ENCODE results near the gene PAFAH1B2.

PAFAH1B2 gene

DNA sequence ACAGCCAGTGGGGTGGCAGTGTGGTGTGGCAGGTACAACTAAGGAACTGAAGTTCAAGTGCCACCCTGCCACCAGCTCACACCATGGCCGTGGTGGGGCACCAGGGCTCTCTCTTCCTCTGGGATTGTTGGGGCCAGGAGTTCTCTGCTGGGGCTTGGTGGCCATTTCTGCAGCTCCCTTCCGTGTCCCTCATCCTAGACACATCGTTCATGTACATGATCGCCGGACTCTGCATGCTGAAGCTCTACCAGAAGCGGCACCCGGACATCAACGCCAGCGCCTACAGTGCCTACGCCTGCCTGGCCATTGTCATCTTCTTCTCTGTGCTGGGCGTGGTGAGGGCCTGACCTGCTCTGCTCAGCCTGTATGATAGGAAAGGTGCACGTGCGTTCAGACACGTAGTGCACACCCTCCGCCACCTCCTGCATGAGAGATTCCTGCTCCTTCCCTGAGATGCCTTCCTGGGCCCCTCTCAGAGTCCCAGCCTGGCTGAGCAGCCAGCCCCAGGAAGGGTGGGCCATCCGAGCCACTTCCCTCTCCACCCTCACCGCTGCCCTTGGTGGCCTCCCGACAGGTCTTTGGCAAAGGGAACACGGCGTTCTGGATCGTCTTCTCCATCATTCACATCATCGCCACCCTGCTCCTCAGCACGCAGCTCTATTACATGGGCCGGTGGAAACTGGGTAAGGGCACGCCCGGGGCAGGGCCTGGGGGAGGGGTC, 47.8 kb downstream of the PAFAH1B2 start:
- DNase-seq = no peak

DNA sequence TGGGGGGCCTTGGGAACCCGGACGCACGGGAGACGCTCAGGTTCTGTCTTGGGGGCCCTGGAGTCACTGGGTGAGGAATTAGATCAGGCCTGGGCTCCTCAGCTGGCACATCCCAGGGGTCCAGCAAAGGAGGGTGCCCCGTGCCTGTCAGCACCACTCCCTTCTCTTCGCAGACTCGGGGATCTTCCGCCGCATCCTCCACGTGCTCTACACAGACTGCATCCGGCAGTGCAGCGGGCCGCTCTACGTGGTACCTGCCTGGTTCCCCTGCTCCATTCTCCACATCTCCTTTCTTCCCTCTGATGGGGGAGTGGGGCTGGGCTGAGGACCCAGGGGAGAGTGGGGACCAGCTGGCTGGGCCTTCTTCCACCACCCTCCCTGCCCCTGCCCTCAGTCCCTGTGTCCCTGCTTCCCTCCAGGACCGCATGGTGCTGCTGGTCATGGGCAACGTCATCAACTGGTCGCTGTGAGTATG, 48.4 kb downstream of the PAFAH1B2 start:
- no peak for DNase-seq

DNA sequence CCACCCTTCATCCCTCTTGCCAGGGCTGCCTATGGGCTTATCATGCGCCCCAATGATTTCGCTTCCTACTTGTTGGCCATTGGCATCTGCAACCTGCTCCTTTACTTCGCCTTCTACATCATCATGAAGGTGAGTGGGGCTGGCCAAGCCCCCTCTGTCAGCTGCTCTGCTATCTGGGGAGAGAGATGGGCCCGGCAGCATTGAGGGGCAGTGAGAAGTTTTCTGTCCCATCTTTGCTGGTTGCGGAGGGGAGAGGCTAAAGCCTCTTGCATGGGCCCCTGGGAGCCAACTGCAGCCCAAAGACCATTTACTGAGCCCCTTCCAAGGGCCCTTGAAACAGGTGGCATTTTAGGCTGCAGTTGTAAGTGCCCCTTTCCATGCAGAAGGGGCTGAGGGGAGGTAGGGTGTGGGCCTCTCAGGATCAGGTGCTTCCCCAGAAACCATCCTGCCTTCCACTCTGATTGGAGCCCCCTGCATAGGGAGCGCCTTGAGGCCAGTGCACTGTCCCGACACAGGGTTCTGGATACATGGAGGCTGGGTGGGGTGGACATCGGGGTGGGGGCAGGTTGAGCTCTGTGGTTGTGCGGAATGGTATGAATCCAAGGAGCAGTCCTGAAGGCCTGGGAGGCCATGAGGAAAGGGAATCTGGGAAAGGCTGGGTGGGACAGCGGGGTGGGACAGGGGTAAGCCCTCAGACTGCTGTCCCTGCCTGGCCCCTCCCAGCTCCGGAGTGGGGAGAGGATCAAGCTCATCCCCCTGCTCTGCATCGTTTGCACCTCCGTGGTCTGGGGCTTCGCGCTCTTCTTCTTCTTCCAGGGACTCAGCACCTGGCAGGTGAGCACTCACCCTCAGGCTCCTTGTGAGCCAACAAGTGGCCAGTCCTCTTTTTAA, 49.3 kb downstream of the PAFAH1B2 start:
- DNase-seq = no peak

DNA sequence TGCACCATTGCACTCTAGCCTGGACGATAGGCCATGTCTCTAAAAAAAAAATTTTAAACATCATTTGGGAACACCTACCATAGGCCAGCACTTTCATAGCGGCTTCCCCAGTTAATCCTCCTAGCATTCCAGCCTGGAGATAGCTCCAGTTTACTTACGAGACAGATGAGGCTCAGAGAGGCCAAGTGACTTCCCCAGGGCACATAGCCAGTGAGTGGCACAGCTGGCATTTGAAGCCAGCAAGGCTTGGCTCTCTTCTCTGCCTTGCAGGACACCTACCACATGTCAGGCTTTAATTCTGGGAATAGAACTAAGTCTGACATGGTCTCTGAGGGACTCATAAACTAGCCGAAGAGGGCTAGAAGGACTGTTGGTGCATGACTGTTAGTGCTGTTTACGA, 50.2 kb downstream of the PAFAH1B2 start:
- no peak for DNase-seq

DNA sequence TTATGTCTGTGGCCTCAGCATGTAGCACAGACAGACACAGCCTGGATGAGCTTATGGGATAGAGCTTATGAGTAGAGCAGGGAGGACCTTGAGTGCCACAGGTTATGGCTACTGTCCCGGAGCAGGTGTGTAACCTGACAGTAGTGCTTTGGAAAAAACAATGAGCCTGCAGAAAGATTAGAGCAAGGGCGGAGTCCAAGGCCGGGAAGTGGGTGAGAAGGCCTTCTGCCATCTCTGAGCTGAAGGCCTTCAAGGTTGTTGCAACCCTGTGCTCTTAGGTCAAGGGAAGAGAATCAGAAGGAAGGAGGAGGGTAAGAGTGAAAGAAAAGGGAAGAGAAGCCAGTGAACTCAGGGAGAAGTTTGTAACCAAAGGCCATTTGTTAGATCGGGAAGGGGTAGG, 51.2 kb downstream of the PAFAH1B2 start:
- no peak for DNase-seq

DNA sequence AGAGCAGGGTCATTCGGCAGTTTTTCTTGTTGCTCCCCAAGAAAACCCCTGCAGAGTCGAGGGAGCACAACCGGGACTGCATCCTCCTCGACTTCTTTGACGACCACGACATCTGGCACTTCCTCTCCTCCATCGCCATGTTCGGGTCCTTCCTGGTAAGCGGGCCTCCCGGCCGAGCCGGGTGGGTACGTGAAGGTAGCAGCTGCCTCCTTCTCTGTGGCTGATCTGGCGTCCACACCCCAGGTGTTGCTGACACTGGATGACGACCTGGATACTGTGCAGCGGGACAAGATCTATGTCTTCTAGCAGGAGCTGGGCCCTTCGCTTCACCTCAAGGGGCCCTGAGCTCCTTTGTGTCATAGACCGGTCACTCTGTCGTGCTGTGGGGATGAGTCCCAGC, 51.7 kb downstream of the PAFAH1B2 start:
- DNase-seq = no peak

DNA sequence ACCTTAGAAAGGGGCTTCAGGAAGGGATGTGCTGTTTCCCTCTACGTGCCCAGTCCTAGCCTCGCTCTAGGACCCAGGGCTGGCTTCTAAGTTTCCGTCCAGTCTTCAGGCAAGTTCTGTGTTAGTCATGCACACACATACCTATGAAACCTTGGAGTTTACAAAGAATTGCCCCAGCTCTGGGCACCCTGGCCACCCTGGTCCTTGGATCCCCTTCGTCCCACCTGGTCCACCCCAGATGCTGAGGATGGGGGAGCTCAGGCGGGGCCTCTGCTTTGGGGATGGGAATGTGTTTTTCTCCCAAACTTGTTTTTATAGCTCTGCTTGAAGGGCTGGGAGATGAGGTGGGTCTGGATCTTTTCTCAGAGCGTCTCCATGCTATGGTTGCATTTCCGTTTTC, 52.9 kb downstream of the PAFAH1B2 start:
- DNase-seq = no peak

DNA sequence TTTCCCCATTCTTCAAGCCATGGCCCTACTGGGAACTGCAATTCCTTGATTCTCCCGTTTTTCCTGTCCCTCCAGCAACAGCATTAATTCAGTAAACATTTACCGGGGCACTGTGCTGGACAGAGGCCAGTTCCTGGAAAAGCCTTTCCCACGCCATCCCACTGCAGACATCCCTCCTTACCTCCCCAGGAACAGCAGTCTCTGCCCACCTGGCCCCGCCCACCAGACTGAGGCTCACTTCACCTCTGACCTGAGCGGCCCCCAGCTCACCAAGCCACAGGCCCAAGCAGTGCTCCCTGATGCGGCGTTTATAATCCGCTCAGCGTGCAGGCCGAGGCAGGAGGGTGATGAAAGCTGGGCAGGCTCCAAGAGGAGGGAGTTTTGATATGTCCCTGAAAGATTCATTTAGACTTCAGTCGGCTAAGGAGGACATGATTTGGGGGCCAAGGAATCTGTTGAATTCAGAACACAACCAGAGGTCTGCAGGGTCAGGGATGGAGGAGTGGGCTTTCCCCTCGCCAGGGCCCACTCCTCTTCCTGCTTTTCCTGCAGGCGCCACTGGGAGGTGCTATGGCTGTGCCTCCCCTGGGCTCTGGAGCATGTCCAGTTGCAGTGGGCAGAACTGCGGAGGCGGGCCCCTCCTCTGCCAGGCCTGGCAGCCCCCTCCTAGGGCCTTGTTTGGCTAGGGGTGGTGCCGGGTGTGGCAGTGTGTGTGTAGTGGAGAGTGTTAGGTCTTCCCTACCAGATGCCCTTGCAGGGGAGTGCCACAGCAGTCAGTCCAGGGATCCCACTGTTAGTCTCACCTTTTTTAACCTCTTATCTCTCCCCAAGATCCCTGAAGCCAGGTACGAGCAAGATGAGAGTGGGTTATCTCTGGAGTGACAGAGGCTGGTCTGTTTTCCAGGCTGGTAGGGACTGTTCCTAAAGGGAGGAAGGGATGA, 53.7 kb downstream of the PAFAH1B2 start:
- DNase-seq = no peak

DNA sequence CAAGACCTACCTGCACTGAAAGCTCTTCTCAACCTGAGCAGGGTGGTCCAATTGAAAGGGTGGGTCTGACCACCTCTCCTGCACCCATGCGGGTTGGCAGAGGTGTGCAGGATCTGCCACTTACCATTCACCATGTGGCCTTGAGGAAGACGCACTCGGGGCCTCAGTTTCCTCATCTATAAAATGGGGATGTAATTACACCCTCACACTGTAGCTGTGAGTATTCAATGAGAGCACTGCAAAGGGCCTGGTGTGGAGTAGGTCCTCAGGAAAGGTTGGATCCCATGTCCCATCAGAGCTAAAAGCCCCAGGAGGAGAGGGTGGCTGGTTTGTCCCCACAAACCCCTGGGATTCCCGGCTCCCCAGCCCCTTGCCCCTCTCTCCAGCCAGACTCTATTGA, 54.5 kb downstream of the PAFAH1B2 start:
- DNase-seq = no peak

DNA sequence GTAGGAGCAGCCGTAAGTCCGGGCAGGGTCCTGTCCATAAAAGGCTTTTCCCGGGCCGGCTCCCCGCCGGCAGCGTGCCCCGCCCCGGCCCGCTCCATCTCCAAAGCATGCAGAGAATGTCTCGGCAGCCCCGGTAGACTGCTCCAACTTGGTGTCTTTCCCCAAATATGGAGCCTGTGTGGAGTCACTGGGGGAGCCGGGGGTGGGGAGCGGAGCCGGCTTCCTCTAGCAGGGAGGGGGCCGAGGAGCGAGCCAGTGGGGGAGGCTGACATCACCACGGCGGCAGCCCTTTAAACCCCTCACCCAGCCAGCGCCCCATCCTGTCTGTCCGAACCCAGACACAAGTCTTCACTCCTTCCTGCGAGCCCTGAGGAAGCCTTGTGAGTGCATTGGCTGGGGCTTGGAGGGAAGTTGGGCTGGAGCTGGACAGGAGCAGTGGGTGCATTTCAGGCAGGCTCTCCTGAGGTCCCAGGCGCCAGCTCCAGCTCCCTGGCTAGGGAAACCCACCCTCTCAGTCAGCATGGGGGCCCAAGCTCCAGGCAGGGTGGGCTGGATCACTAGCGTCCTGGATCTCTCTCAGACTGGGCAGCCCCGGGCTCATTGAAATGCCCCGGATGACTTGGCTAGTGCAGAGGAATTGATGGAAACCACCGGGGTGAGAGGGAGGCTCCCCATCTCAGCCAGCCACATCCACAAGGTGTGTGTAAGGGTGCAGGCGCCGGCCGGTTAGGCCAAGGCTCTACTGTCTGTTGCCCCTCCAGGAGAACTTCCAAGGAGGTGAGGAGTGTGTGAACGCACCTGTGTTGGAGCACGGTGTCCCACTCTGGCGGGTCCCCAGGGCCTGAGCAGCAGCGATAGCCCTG, 55.2 kb downstream of the PAFAH1B2 start, which contains the start of gene TAGLN:
Gene TAGLN, plus strand, starts transcription at position 318 of the 863 bp plus-strand sequence. CDS start 3,644 bp downstream, outside the sequence.
- no peak for DNase-seq

DNA sequence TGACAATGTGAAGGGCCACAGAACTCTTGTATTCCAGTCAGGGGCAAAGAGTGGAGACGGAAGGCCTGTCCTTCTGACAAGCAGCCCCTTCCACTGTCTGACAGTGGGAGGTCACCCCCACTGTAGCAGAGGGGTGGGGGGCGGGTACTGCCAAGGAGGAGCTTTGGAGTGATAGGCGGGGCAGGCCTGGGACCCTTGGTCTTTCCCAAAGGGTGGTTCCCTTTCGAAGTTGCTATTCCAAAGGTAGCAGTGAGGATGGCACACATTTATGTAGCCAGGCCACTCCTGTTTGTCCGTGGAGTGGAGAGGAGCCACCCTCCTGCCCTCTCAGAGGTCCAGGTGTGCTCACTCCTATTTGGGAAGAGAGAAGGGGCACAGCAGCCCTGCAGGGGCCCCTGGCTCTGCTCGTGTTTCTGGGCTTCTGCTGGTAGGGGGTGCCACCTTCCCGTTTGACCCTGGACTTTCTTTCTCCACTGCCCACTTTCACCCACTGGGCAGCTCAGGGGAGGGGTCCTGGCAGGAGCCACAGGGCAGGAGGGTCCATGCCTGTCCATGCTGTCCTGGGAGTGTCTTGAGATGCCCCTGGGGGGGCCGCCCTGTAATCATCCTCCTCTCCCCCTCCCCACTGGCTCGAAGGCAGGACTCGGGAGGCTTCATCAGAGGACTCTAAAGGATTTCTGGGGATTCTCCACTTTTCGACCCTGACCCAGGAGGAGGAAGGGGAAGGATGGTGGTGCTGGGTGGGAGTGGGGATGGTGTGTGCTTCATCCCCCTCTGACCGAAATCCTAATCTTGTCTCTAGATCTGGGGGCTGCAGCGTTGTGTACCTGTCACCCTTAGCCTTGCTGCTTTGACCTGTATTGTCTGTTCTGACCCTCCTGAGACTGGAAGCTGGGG, 56.1 kb downstream of the PAFAH1B2 start:
- DNase-seq = no peak

DNA sequence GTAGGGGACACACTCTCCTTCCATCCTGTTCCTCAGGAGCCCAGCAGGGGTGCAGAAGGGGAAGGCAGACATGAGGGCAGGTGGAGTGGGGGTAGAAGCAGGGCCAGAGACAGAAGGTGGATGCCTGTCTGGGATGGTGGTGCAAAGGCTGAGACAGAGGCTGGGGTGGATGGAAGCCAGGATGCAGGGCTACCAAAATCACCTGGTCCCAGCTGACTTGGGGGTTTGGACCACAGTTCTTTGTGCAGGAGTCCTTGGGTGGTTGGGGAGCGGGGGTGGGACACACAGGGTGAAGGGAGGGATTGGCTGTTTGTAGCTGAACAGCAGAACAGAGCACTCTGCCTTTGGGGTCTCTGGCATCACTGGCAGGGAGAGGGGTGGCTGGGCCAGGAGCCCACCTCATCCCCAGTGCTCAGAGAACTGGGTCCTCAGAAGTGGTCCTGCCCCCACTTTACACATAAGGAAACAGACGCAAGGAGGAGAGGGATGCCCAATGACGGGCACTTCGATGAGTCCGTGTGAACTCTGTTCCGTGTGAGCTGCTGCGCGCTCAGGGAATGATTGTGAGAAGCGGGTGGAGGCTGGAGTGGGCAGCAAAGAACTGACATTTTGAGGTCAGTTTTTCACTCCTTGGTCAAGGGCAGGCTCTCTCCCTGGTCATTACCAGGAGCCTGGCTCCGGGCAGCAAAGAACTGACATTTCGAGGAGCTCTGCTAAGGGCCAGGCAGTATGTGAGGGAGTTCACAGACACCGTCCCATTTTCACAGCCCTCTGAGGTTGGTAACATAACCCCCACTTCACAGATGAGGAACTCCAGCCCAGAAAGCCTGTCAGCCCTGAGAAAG, 56.9 kb downstream of the PAFAH1B2 start:
- no peak for DNase-seq

DNA sequence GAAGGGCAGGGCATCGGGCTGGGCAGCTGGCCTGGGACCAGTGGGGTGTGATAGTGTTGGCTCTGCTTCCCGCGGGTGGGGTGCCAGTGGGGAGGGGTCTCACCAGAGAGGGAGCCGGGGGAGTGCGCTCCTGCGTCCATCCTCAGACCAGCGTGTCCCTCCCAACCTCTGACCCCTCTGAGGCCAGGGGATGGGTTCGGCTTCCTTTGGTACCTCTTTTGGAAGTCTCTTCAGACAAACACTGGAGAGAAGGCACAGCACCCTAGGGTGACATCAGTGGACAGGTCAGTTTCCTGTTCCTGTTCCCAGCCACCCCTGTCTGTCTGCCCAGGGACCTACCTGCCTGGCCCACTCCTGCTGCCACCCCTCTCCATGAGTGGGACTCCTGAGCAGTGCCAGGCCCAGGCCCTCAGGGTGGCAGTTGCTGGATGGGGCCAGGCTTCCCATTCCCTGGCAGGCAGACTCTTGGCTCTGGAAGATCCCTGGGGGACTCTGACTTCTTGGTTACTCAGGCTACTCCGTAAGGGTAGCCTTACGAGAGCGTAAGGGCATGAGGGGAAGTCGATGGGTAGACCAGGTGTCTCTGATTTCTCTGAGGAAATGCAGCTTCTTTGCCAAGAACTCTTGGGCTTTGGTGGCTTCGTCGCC, 57.7 kb downstream of the PAFAH1B2 start:
- no peak for DNase-seq

DNA sequence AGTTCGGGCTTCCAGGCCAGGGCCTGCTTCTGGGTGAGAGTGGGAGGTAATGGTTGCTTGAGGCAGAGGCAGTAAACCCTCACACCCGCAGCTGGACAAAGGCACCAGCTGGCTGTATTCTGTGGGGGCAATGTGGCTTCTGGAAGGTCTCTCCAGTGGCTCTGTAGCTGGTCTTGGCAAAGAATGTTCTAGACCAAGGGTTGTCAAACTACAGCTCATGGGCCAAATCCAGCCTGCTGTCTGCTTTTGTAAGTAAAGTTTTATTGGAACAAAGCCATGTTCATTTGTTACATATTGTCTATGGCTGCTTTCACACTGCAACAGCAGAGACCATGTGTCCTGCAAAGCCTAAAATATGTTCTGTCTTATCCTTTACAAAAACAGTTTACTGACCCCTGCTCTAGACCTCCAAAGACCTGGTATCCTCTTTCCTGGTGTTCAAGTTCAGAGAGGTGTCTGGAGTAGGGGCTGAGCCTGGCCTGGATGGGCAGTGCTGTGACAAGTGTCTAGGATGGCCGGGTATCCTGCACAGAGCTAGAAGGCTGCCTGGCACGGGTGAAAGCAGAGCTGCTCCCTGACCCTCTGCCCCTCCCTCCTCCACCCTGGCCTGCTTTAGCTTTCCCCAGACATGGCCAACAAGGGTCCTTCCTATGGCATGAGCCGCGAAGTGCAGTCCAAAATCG, 58.4 kb downstream of the PAFAH1B2 start:
- DNase-seq = no peak

DNA sequence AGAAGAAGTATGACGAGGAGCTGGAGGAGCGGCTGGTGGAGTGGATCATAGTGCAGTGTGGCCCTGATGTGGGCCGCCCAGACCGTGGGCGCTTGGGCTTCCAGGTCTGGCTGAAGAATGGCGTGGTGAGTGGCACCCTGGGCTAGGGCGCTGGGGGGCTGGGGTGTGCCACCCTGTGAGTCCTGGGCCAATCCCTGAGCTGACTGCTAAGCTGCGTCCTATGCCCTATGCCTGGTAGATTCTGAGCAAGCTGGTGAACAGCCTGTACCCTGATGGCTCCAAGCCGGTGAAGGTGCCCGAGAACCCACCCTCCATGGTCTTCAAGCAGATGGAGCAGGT, 59.0 kb downstream of the PAFAH1B2 start:
- DNase-seq = no peak

DNA sequence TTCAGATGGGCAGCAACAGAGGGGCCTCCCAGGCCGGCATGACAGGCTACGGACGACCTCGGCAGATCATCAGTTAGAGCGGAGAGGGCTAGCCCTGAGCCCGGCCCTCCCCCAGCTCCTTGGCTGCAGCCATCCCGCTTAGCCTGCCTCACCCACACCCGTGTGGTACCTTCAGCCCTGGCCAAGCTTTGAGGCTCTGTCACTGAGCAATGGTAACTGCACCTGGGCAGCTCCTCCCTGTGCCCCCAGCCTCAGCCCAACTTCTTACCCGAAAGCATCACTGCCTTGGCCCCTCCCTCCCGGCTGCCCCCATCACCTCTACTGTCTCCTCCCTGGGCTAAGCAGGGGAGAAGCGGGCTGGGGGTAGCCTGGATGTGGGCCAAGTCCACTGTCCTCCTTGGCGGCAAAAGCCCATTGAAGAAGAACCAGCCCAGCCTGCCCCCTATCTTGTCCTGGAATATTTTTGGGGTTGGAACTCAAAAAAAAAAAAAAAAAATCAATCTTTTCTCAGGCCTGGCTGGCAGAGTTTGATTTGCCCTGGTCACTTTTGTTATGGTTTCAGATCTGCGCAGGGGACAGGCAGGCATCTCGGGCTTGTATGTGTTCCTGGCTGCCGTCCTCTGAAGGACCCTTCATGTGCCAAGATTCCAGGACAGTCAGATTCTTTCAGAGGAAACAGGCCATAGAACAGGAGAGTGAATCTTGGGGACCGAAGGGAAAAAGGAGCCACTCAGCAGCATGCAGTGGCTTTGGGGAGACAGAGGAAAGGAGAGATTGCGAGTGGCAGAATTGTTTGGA, 60.4 kb downstream of the PAFAH1B2 start:
- DNase-seq = no peak

DNA sequence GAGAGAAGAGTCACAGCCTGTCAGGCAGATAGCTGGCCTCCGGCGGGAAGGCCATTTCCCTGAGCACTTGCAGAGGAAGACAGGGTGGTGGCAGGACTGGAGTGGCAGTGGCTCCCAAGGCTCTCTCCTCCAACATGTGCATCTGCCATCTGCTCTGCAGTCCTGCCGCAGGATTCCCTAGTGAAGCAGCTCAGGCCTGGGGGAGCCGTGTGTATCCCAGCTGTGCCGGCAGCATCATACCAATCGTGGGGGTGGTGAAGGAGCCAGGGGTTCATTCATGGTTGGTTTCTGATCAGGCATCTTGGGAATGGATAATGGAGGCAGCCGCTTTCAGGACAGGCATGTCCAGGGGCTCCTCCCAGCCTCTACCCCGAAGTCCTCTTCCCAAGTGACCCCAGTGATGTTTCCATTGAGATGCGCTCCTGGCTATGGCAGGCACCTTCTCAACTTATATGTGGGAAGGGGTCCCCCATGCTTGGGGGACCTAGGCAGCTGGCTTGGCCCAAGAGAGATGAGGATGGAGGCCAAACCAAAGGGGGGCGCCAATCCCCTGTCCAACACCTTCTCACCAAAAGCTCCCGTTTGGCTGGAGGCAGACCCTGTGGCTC, 61.2 kb downstream of the PAFAH1B2 start:
- DNase-seq = no peak
